Cardiac fibroblast (primary cell): Measurements from ENCODE around the gene ABI2.
A peak's percentile ranks its signal among the peaks of the same experiment; 100 is the strongest.
"Not testable (repeated sequence)": the region's sequence is repeated elsewhere in the genome, so short reads cannot be mapped to it uniquely, and the experiment has no call there.

Source experiments
- DNase-seq, 2 donors: peaks; one replicate each; pipeline versions ENCODE4 v3.0.0 to v3.0.0-alpha.2; 2010; ENCODE audit warnings: low read depth in 2 of 2
- H3K4me3 ChIP-seq, 2 donors: replicated peaks in 1 of 2; 1 replicate in 1 of 2; 2 replicates in 1 of 2; pipeline ENCODE4 v1.5.1; 2011; ENCODE audit warnings: low read depth in 2 of 2, low read length in 2 of 2, mild to moderate bottlenecking in 2 of 2, moderate library complexity in 1 of 2
- CTCF ChIP-seq: IDR thresholded peaks from one replicate; pipeline ENCODE4 v1.5.1; 2011; ENCODE audit warnings: low read depth, mild to moderate bottlenecking, low read length, inconsistent platforms

ABI2 gene

DNA sequence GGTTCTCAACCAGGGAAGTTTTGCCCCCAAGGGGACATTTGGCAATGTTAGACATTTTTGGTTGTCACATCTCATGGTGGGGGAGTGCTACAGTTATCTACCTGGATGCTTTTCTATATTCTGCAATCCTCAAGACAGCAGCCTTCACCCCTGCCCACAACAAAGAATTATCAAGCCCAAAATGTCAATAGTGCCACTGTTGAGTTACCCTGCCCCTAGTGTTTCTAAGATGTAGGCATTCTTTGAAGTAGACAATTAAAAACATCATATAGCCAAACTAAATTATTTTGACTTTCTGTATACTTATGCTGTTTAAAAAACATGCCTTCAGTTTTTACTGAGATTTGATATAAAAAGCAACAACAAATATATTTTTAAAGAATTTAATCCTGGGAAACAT, 48.0 kb downstream of the ABI2 start:
- DNase-seq: no peak
- TF ChIP-seq CTCF: peak; percentile 14

DNA sequence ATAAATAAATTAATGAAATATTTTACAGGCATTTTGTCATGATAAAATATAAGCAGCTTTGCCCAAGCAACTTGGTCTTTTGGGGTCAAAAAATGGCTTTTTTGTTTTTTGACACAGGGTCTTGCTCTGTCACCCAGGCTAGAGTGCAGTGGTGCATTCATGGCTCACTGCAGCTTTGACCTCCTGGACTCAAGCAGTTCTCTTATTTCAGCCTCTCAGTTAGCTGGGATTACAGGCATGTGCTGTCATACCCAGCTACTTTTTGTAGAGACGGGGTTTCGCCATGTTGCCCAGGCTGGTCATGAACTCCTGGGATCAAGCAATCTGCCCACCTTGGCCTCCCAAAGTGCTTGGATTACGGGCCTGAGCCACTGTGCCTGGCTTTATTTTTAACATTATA, 51.0 kb downstream of the ABI2 start:
- TF ChIP-seq CTCF: no peak
- no peak overlapping the region for H3K4me3 ChIP-seq
- DNase-seq: no peak

More for the DNA sequence above, 48.0 kb downstream of the ABI2 start:
- no peak overlapping the region for H3K4me3 ChIP-seq

- DNase-seq: no peak
- H3K4me3 ChIP-seq: no peak overlapping the region
- TF ChIP-seq CTCF: no peak
These were observed 54.8 kb downstream of the ABI2 start for GRCh38 chr2:203383038-203383437.

DNA sequence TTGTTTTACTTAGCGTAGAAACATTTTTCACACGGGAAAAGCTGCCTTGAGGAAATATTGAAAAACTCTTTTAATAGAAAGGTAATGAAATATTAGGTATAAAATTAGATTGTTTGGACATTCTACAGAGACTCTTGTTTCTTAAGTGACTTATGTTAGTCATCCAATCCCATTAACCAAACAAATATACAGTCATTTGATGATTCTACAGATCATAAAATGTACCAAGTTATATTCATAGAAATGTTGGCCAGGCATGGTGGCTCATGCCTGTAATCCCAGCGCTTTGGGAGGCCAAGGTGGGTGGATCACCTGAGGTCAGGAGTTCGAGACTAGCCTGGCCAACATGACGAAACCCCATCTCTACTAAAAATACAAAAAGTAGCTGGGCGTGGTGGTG, 60.0 kb downstream of the ABI2 start:
- not testable (repeated sequence) for H3K4me3 ChIP-seq, DNase-seq

- TF ChIP-seq CTCF: no peak
- no peak overlapping the region for H3K4me3 ChIP-seq
- DNase-seq: no peak
These were observed 66.5 kb downstream of the ABI2 start for GRCh38 chr2:203394519-203395227.

- no peak for TF ChIP-seq CTCF
- no peak overlapping the region for H3K4me3 ChIP-seq
- DNase-seq: no peak
These were observed 67.7 kb downstream of the ABI2 start for GRCh38 chr2:203395858-203396257.

- DNase-seq: peak in 1 of 2 donors; percentile 17
These were observed 68.5 kb downstream of the ABI2 start for GRCh38 chr2:203396667-203397066.

More at GRCh38 chr2:203396667-203397066, 68.5 kb downstream of the ABI2 start:
- TF ChIP-seq CTCF: peak; percentile 30
- H3K4me3 ChIP-seq: no peak overlapping the region
